ENCODE results near the gene TMSB4Y.

The TMSB4Y gene

DNA sequence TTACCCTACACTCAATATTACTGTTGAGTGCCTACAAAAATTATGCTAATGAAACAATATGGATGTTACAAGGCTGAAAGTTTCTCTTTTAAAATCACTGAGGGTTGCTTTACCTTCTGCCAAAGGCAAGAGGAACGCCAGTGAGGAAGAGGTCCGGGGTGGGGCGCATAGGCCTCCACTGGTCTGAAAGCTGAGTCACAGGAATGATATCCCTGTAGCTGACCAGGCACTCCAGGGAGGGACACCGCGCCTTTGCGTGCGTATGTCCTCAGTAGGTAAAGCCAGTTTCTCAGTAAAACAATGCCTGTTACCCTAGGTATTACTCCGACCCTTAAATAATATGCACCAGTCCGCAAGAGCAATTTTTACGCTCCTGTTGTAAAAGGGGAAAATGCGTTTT, 1.4 kb upstream of the TMSB4Y start:
- Histone ChIP-seq H2AFZ (ENCODE audit: low read length) (no peak overlapping the region), H3K9me2 (replicated peaks; ENCODE audit: insufficient read depth, low read length) (no peaks in the 10 kb centered on the region), H3K27ac (ENCODE audit: low read length) (no peak overlapping the region), H3K79me2 (ENCODE audit: low read length) (no peaks in the 10 kb centered on the region), H4K20me1 (ENCODE audit: insufficient read depth, low read length) (no peaks in the 10 kb centered on the region), H3K4me3 (ENCODE audit: low read length) (no peak overlapping the region), H3K4me2 (ENCODE audit: low read depth, low read length) (no peak overlapping the region), H3K4me1 (ENCODE audit: low read length) (no peaks in the 10 kb centered on the region), H3K9ac (ENCODE audit: low read length) (no peak overlapping the region), H3K27me3 (replicated peaks; ENCODE audit: insufficient read depth, low read length) (no peaks in the 10 kb centered on the region), H3K9me3 (replicated peaks; ENCODE audit: insufficient read depth, low read length) (no peaks in the 10 kb centered on the region), H3K36me3 (replicated peaks; ENCODE audit: insufficient read depth, low read length) (no peaks in the 10 kb centered on the region), H3F3A (ENCODE audit: insufficient read depth, low read length) (no peaks in the 10 kb centered on the region)
- no peak for DNase-seq
- TF ChIP-seq EZH2phosphoT487 (IDR thresholded peaks at IDR 0.05; ENCODE audit: low read length) (no peak), EZH2 (optimal IDR thresholded peaks at IDR 0.05; ENCODE audit: low read depth, low read length) (no peak)
- TF ChIP-seq, protein P1, sequence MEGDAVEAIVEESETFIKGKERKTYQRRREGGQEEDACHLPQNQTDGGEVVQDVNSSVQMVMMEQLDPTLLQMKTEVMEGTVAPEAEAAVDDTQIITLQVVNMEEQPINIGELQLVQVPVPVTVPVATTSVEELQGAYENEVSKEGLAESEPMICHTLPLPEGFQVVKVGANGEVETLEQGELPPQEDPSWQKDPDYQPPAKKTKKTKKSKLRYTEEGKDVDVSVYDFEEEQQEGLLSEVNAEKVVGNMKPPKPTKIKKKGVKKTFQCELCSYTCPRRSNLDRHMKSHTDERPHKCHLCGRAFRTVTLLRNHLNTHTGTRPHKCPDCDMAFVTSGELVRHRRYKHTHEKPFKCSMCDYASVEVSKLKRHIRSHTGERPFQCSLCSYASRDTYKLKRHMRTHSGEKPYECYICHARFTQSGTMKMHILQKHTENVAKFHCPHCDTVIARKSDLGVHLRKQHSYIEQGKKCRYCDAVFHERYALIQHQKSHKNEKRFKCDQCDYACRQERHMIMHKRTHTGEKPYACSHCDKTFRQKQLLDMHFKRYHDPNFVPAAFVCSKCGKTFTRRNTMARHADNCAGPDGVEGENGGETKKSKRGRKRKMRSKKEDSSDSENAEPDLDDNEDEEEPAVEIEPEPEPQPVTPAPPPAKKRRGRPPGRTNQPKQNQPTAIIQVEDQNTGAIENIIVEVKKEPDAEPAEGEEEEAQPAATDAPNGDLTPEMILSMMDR (IDR thresholded peaks at IDR 0.05; ENCODE audit: low read length), result no peak

DNA sequence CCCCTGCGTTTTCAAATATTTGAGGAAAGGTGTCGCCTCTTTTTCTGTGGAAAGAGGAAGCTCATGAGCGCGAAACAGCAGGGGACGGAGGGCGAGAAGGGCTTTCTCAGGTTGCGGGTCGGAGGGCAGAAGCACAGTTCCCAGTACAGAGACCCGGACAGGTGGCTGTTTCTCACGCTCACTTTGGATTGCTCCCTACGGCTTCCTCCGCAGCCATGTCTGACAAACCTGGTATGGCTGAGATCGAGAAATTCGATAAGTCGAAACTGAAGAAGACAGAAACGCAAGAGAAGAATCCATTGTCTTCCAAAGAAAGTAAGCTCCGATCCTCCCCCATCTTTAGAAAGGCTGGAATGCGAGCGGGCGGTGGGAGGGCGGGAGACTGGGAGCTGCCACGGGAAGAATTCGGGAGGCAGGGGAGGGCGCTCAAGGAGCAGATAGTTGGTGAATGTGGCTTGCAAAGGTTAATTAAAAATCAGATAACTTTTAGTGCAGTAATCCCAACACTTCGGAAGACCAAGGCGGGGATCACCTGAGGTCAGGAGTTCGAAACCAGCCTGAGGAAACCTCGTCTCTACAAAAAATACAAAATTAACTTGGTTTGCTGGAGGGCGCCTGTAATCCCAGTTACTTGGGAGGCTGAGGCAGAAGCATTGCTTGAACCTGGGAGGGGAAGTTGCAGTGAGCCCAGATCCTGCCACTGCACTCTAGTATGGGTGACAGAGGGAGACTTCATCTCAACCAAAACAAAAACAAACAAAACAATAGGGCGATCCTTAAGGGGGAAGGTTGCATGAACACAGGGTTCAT, 627 bp downstream of the TMSB4Y start:
- no peak overlapping the region for H3K4me3 ChIP-seq (ENCODE audit: low read length)
- H3K27ac ChIP-seq (ENCODE audit: low read length), result no peak overlapping the region
- no peaks in the 10 kb centered on the region for H3K4me1 ChIP-seq (ENCODE audit: low read length)
- H3K9me3 ChIP-seq (replicated peaks; ENCODE audit: insufficient read depth, low read length), result no peaks in the 10 kb centered on the region
- no peak overlapping the region for H3K9ac ChIP-seq (ENCODE audit: low read length)
- no peaks in the 10 kb centered on the region for H4K20me1 ChIP-seq (ENCODE audit: insufficient read depth, low read length)
- H3K4me2 ChIP-seq (ENCODE audit: low read depth, low read length), result no peak overlapping the region
- no peaks in the 10 kb centered on the region for H3K36me3 ChIP-seq (replicated peaks; ENCODE audit: insufficient read depth, low read length)
- H3K79me2 ChIP-seq (ENCODE audit: low read length), result no peaks in the 10 kb centered on the region
- H3K9me2 ChIP-seq (replicated peaks; ENCODE audit: insufficient read depth, low read length), result no peaks in the 10 kb centered on the region
- no peaks in the 10 kb centered on the region for H3F3A ChIP-seq (ENCODE audit: insufficient read depth, low read length)
- no peak overlapping the region for H2AFZ ChIP-seq (ENCODE audit: low read length)
- no peak for TF ChIP-seq EZH2phosphoT487 (IDR thresholded peaks at IDR 0.05; ENCODE audit: low read length)
- TF ChIP-seq, protein P1 (IDR thresholded peaks at IDR 0.05; ENCODE audit: low read length), result no peak
- TF ChIP-seq EZH2 (optimal IDR thresholded peaks at IDR 0.05; ENCODE audit: low read depth, low read length), result no peak
- no peaks in the 10 kb centered on the region for H3K27me3 ChIP-seq (replicated peaks; ENCODE audit: insufficient read depth, low read length)
- DNase-seq, result no peak

DNA sequence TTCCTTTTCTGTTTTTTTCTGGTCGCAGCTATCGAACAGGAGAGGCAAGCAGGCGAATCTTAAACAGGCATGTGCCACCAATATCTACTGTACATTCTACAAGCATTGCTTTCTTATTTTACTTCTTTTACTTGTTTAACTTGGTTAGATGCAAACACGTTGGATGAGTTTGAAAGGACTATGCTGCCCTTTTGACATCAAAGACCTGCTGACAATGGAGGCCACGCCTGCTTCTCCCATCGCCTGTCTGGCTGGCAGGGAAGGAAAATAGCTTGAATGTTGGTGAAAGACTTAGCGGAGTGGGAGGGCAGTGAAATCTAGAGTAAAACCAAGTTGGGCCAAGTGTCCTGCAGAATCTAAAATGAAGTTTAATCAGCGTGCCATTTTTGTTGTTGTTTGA, 1.5 kb downstream of the TMSB4Y start:
- DNase-seq, result no peak
- no peak overlapping the region for H3K27ac ChIP-seq (ENCODE audit: low read length)
- TF ChIP-seq, protein P1 (IDR thresholded peaks at IDR 0.05; ENCODE audit: low read length), result no peak
- TF ChIP-seq EZH2 (optimal IDR thresholded peaks at IDR 0.05; ENCODE audit: low read depth, low read length) (no peak), EZH2phosphoT487 (IDR thresholded peaks at IDR 0.05; ENCODE audit: low read length) (no peak)
- no peak overlapping the region for H2AFZ ChIP-seq (ENCODE audit: low read length)
- H3K9me3 ChIP-seq (replicated peaks; ENCODE audit: insufficient read depth, low read length), result no peaks in the 10 kb centered on the region
- no peak overlapping the region for H3K4me3 ChIP-seq (ENCODE audit: low read length)
- no peaks in the 10 kb centered on the region for H3K9me2 ChIP-seq (replicated peaks; ENCODE audit: insufficient read depth, low read length)
- H3K4me2 ChIP-seq (ENCODE audit: low read depth, low read length), result no peak overlapping the region
- H3K27me3 ChIP-seq (replicated peaks; ENCODE audit: insufficient read depth, low read length), result no peaks in the 10 kb centered on the region
- H3K36me3 ChIP-seq (replicated peaks; ENCODE audit: insufficient read depth, low read length), result no peaks in the 10 kb centered on the region
- H3K4me1 ChIP-seq (ENCODE audit: low read length), result no peaks in the 10 kb centered on the region
- H3K79me2 ChIP-seq (ENCODE audit: low read length), result no peaks in the 10 kb centered on the region
- no peaks in the 10 kb centered on the region for H4K20me1 ChIP-seq (ENCODE audit: insufficient read depth, low read length)
- H3F3A ChIP-seq (ENCODE audit: insufficient read depth, low read length), result no peaks in the 10 kb centered on the region
- no peak overlapping the region for H3K9ac ChIP-seq (ENCODE audit: low read length)
